ENCODE measurements around the gene PNLIPRP2.

The PNLIPRP2 gene

DNA sequence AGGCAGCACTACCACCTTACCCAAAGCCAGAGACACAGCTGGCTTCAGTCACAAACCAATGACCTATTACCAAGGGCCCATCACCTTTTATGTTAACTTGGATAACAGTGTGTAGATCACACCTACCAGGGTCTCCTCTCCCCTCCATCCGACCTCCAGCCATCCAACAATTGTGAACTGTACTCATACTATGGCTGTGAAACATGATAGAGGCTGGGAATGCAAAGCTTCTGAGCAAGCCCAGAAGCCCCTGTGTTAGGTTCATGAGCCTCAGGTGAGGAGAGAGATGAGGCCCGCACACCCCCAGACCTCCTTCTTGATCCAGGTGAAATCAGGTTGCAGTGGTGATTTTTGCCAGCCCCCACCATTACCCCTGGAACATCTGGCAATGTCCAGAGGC is 47.7 kb downstream of the PNLIPRP2 start:
- Histone ChIP-seq H3K79me2 (ENCODE audit: control insufficient read depth, low read length) (no peaks in the 10 kb centered on the region), H3F3A (ENCODE audit: control insufficient read depth, insufficient read depth) (no peaks in the 10 kb centered on the region), H3K9me2 (replicated peaks; ENCODE audit: control insufficient read depth, low read length) (no peaks in the 10 kb centered on the region), H3K27me3 (ENCODE audit: control insufficient read depth, low read length) (no peaks in the 10 kb centered on the region), H3K4me2 (ENCODE audit: low read length) (no peak overlapping the region), H4K20me1 (ENCODE audit: control insufficient read depth, insufficient read depth, low read depth, low read length) (no peaks in the 10 kb centered on the region), H3K4me1 (ENCODE audit: control insufficient read depth, low read length) (no peaks in the 10 kb centered on the region), H3K36me3 (ENCODE audit: control insufficient read depth, low read length) (no peaks in the 10 kb centered on the region), H3K9me3 (ENCODE audit: control insufficient read depth, insufficient read depth, low read length) (no peaks in the 10 kb centered on the region), H3K4me3 (ENCODE audit: low read length) (no peak overlapping the region), H3K27ac (ENCODE audit: low read depth, low read length) (no peak overlapping the region)
- no peak for TF ChIP-seq CTCF (IDR thresholded peaks at IDR 0.05; ENCODE audit: low read depth, low read length, poor library complexity, severe bottlenecking)

DNA sequence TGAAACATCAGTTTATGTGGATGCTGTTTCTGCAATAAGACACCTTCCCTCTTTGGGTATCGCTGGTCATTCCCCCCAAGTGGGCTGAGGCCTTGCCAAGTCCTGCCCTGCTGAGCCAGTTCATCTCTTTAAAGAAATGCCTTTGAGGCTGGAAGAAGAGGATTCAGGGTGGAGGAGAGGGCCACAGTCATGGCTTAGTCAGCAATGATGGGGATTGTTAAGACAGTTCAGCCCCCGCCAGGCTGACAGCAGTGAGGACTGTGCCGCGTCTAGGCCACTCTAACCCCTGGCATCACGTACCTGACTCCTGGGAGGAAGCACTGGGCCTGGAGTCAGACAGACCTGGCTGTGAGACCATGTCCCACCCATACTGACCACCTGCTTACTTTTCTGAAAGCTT is 48.3 kb downstream of the PNLIPRP2 start:
- no peaks in the 10 kb centered on the region for H4K20me1 ChIP-seq (ENCODE audit: control insufficient read depth, insufficient read depth, low read depth, low read length)
- no peaks in the 10 kb centered on the region for H3K79me2 ChIP-seq (ENCODE audit: control insufficient read depth, low read length)
- no peak overlapping the region for H3K4me2 ChIP-seq (ENCODE audit: low read length)
- H3K9me3 ChIP-seq (ENCODE audit: control insufficient read depth, insufficient read depth, low read length) = no peaks in the 10 kb centered on the region
- H3F3A ChIP-seq (ENCODE audit: control insufficient read depth, insufficient read depth) = no peaks in the 10 kb centered on the region
- no peaks in the 10 kb centered on the region for H3K9me2 ChIP-seq (replicated peaks; ENCODE audit: control insufficient read depth, low read length)
- H3K36me3 ChIP-seq (ENCODE audit: control insufficient read depth, low read length) = no peaks in the 10 kb centered on the region
- no peaks in the 10 kb centered on the region for H3K27me3 ChIP-seq (ENCODE audit: control insufficient read depth, low read length)
- H3K4me3 ChIP-seq (ENCODE audit: low read length) = no peak overlapping the region
- H3K4me1 ChIP-seq (ENCODE audit: control insufficient read depth, low read length) = no peaks in the 10 kb centered on the region
- H3K27ac ChIP-seq (ENCODE audit: low read depth, low read length) = no peak overlapping the region
- no peak for TF ChIP-seq CTCF (IDR thresholded peaks at IDR 0.05; ENCODE audit: low read depth, low read length, poor library complexity, severe bottlenecking)
- no peak for TF ChIP-seq EZH2phosphoT487 (IDR thresholded peaks at IDR 0.05; ENCODE audit: borderline replicate concordance, low read length)

DNA sequence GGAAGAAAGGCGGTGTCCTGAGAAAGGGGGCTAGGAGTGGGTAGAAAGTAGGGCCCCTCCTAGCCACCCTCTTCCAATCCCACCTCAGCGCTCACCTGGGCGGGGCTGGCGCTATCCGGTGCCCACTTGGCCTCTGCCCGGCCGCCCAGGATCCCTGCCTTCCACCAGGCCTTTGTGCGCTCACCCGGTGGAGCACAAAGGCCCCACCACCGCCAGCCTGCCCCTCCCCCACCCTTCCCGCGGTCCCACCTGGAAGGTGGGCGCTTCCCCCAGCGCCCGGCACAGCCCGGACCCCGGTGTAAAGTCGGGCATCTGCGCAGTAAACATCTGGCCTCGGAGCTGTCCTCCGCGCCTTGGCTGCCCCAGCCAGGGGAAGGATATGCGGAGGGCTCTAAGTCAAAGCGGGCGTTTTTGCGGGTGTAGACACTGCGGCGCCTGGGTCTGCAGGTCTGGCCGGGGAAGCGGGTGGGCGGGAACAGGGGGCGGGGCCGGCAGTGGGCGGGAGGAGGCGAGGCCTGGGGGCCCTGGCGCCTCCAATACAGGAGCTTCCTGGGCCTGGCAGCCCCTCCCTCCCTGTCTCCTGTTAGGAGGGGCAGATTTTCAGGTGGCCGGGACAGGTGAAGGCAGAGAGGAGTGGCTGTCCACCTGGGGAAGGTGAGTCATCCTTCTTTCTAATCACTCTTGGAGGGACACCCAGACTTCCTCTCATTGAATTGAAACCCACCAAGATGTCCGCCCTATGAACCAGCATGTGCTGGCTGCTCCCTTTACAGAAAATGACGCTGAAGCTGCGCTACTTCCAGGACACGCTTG is 49.3 kb downstream of the PNLIPRP2 start:
- Histone ChIP-seq H3K27me3 (ENCODE audit: control insufficient read depth, low read length) (no peaks in the 10 kb centered on the region), H3K4me1 (ENCODE audit: control insufficient read depth, low read length) (no peaks in the 10 kb centered on the region), H3K79me2 (ENCODE audit: control insufficient read depth, low read length) (no peaks in the 10 kb centered on the region), H3K4me2 (ENCODE audit: low read length) (no peak overlapping the region), H4K20me1 (ENCODE audit: control insufficient read depth, insufficient read depth, low read depth, low read length) (no peaks in the 10 kb centered on the region), H3K9me3 (ENCODE audit: control insufficient read depth, insufficient read depth, low read length) (no peaks in the 10 kb centered on the region), H3F3A (ENCODE audit: control insufficient read depth, insufficient read depth) (no peaks in the 10 kb centered on the region), H3K4me3 (ENCODE audit: low read length) (no peak overlapping the region), H3K36me3 (ENCODE audit: control insufficient read depth, low read length) (no peaks in the 10 kb centered on the region), H3K27ac (ENCODE audit: low read depth, low read length) (no peak overlapping the region), H3K9me2 (replicated peaks; ENCODE audit: control insufficient read depth, low read length) (no peaks in the 10 kb centered on the region)
- TF ChIP-seq CTCF (IDR thresholded peaks at IDR 0.05; ENCODE audit: low read depth, low read length, poor library complexity, severe bottlenecking) (no peak), EZH2phosphoT487 (IDR thresholded peaks at IDR 0.05; ENCODE audit: borderline replicate concordance, low read length) (no peak)

All from DOHH2 (cell line).